Astrocyte (in vitro differentiated cells and primary cell): ENCODE measurements around the gene TNPO3. TPM values are rescaled to one million over a fixed set of nuclear protein-coding genes. Genes with fewer than 3 reads are reported as not detected.

Experiments
- DNase-seq: peaks from one replicate; pipeline ENCODE4 v3.0.0-alpha.2; 2010; ENCODE audit warnings: low read depth
- FAIRE-seq: peaks from 2 replicates; lab custom pipeline; 2011; peaks lifted over from hg19 to GRCh38; lab: Jason Lieb, UNC
- H2AFZ ChIP-seq: 2 replicates; pipeline ENCODE4 v1.6.0; 2012; ENCODE audit warnings: low read depth, low read length, inconsistent platforms
- H3K27ac ChIP-seq: 2 replicates; pipeline ENCODE4 v1.5.1; 2011; ENCODE audit warnings: low read depth, low read length, inconsistent platforms
- H3K27me3 ChIP-seq: 2 replicates; pipeline ENCODE4 v1.6.0; 2011; ENCODE audit warnings: low read length, inconsistent platforms; ENCODE audit not compliant: insufficient read depth
- H3K36me3 ChIP-seq: 2 replicates; pipeline ENCODE4 v1.5.1; 2011; ENCODE audit warnings: low read length, inconsistent platforms; ENCODE audit not compliant: insufficient read depth
- H3K4me1 ChIP-seq: 2 replicates; pipeline ENCODE4 v1.5.1; 2011; ENCODE audit warnings: low read length, inconsistent platforms; ENCODE audit not compliant: insufficient read depth
- H3K4me2 ChIP-seq: 2 replicates; pipeline ENCODE4 v1.6.0; 2012; ENCODE audit warnings: low read length, inconsistent platforms
- H3K4me3 ChIP-seq: 2 replicates; pipeline ENCODE4 v1.5.1; 2011; ENCODE audit warnings: low read depth, mild to moderate bottlenecking, low read length, inconsistent platforms; ENCODE audit not compliant: insufficient read depth
- H3K79me2 ChIP-seq: 2 replicates; pipeline ENCODE4 v1.6.0; 2012; ENCODE audit warnings: mild to moderate bottlenecking, low read length, inconsistent platforms; ENCODE audit not compliant: insufficient read depth
- H3K9ac ChIP-seq: 2 replicates; pipeline ENCODE4 v1.6.0; 2012; ENCODE audit warnings: mild to moderate bottlenecking, low read length, inconsistent platforms
- H3K9me3 ChIP-seq: 2 replicates; pipeline ENCODE4 v1.5.1; 2012; ENCODE audit warnings: low read depth, mild to moderate bottlenecking, low read length, inconsistent platforms; ENCODE audit not compliant: insufficient read depth
- H4K20me1 ChIP-seq: 2 replicates; pipeline ENCODE4 v1.6.0; 2012; ENCODE audit warnings: low read length, inconsistent platforms; ENCODE audit not compliant: insufficient read depth
- H3K27ac Mint-ChIP-seq: one replicate; pipeline ENCODE4 v1.8.0; 2021; ENCODE audit warnings: mild to moderate bottlenecking, mixed read lengths; ENCODE audit not compliant: unreplicated experiment
- H3K27me3 Mint-ChIP-seq: one replicate; pipeline ENCODE4 v1.8.0; 2021; ENCODE audit warnings: low read depth, mixed read lengths; ENCODE audit not compliant: unreplicated experiment
- H3K36me3 Mint-ChIP-seq: one replicate; pipeline ENCODE4 v1.8.0; 2021; ENCODE audit warnings: low read depth, mixed read lengths; ENCODE audit not compliant: unreplicated experiment
- H3K4me1 Mint-ChIP-seq: one replicate; pipeline ENCODE4 v1.8.0; 2021; ENCODE audit warnings: low read depth, mixed read lengths; ENCODE audit not compliant: unreplicated experiment
- H3K4me3 Mint-ChIP-seq: one replicate; pipeline ENCODE4 v1.8.0; 2021; ENCODE audit warnings: mild to moderate bottlenecking, moderate library complexity, mixed read lengths; ENCODE audit not compliant: unreplicated experiment
- H3K9me3 Mint-ChIP-seq: one replicate; pipeline ENCODE4 v1.8.0; 2021; ENCODE audit warnings: mild to moderate bottlenecking, mixed read lengths; ENCODE audit not compliant: unreplicated experiment
- EZH2 ChIP-seq: IDR thresholded peaks from 2 replicates; pipeline ENCODE4 v1.6.1; 2012; ENCODE audit warnings: mild to moderate bottlenecking, low read length, inconsistent platforms; ENCODE audit not compliant: insufficient read depth
- total RNA-seq: library from RNA; stranded (reverse); gene quantifications from 2 replicates; pipeline ENCODE4 v1.2.1, GENCODE V29; 2021
- TF ChIP-seq, protein P1 (sequence below): IDR thresholded peaks from 2 replicates; pipeline ENCODE4 v1.5.1; 2011; ENCODE audit warnings: low read depth, mild to moderate bottlenecking, inconsistent platforms, low read length, moderate library complexity; ENCODE audit not compliant: insufficient read depth

The TNPO3 gene
- total RNA-seq, 1 donor from 2014 or later: 49.2 TPM

- Mint-ChIP-seq H3K27ac (no peak overlapping the region), H3K4me1 (no peaks in the 10 kb centered on the region), H3K9me3 (no peaks in the 10 kb centered on the region), H3K4me3 (no peak overlapping the region), H3K36me3 (peaks cover 2% of the 10 kb centered on the region), H3K27me3 (peaks cover 67% of the 10 kb centered on the region)
- Histone ChIP-seq H3K9ac (no peak overlapping the region), H3K27ac (no peak overlapping the region), H3K36me3 (no peaks in the 10 kb centered on the region), H3K4me1 (no peaks in the 10 kb centered on the region), H3K27me3 (peaks cover 50% of the 10 kb centered on the region), H3K4me2 (no peak overlapping the region), H4K20me1 (no peaks in the 10 kb centered on the region), H3K79me2 (no peaks in the 10 kb centered on the region), H2AFZ (no peak overlapping the region), H3K9me3 (no peaks in the 10 kb centered on the region), H3K4me3 (no peak overlapping the region)
- FAIRE-seq: no peak
- DNase-seq: no peak
- TF ChIP-seq, protein P1, sequence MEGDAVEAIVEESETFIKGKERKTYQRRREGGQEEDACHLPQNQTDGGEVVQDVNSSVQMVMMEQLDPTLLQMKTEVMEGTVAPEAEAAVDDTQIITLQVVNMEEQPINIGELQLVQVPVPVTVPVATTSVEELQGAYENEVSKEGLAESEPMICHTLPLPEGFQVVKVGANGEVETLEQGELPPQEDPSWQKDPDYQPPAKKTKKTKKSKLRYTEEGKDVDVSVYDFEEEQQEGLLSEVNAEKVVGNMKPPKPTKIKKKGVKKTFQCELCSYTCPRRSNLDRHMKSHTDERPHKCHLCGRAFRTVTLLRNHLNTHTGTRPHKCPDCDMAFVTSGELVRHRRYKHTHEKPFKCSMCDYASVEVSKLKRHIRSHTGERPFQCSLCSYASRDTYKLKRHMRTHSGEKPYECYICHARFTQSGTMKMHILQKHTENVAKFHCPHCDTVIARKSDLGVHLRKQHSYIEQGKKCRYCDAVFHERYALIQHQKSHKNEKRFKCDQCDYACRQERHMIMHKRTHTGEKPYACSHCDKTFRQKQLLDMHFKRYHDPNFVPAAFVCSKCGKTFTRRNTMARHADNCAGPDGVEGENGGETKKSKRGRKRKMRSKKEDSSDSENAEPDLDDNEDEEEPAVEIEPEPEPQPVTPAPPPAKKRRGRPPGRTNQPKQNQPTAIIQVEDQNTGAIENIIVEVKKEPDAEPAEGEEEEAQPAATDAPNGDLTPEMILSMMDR: no peak
- no peak for TF ChIP-seq EZH2
Measured at GRCh38 chr7:128916643-128916915, 138.3 kb downstream of the TNPO3 start.

DNA sequence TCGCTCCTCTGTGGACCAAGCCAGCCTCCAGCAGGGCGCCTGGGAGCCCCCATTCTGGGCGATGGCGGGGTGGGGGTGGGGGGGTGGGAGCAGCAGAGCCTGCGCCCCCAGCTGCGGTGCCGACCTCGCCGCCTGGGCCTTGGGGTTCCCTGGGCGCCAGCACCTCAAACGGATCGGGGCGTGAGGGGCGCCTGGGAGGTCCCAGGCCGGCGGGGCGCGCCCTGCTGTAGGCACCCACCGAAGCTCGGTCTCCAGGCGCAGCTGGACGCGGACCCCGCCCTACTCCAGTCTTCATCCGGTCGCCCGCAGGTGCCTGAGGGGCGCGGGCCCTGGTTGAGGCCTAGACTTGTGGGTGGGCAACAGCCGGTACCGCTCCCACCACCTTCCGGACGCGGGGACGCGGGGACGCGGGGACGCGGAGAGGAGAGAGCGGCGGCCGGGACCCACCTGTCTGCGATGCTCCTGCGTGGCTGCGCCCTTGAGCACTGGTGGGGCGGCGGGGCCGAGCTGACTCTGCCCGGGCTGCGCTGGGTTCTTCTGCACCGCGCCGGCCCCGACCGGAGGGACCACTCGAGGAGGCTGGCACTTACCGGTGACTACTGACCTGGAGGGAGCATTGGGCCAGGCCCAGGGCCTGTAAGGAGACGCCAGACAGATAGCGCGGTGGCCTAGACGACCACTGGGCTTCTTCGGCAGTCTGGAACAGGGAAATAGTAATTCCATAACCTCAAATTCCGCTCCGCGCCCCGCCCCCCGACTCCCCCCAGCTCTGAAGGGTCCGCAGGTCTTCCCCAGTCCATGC is 138.9 kb downstream of the TNPO3 start:
- H2AFZ ChIP-seq: no peak overlapping the region
- H3K36me3 ChIP-seq: no peaks in the 10 kb centered on the region
- Mint-ChIP-seq H3K9me3 (no peaks in the 10 kb centered on the region), H3K4me1 (peaks cover 3% of the 10 kb centered on the region), H3K36me3 (peaks cover 2% of the 10 kb centered on the region), H3K27me3 (peaks cover 70% of the 10 kb centered on the region), H3K4me3 (no peak overlapping the region), H3K27ac (no peak overlapping the region)
- no peak overlapping the region for H3K4me2 ChIP-seq
- H4K20me1 ChIP-seq: no peaks in the 10 kb centered on the region
- H3K27ac ChIP-seq: no peak overlapping the region
- no peaks in the 10 kb centered on the region for H3K79me2 ChIP-seq
- no peaks in the 10 kb centered on the region for H3K9me3 ChIP-seq
- DNase-seq (no peak), FAIRE-seq (no peak)
- no peaks in the 10 kb centered on the region for H3K4me1 ChIP-seq
- peaks cover 47% of the 10 kb centered on the region for H3K27me3 ChIP-seq
- H3K9ac ChIP-seq: no peak overlapping the region
- no peak overlapping the region for H3K4me3 ChIP-seq
- TF ChIP-seq, protein P1: no peak
- TF ChIP-seq EZH2: peak; percentile 91

DNA sequence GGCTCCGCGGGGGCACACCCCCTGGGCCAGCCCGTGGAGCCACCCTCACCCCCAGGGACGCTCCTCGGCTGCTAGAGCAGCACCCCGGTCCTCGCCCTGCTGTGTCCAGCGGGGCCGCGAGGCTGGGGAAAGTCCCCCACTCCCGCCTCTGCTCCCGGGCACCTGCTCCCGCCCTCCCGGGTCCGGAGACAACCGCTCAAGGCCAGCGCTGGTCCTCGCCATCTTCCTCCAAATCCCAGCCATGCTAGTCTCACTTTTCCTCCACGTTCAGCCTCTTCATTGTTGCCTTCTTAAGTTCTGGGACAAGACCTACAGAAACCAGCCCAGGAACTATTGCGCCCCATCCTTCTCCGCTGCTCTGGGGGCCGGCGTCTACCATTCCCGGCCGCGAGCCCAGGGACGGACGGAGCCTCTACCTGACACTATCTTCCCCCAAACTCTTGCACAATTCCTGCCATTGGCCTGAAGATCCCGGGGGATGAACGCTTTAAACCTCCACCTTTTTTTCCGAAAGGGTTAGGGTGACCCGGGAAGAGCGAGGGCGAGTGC is 139.6 kb downstream of the TNPO3 start:
- Histone ChIP-seq H3K27me3 (peaks cover 47% of the 10 kb centered on the region), H3K4me1 (no peaks in the 10 kb centered on the region), H3K9ac (no peak overlapping the region), H3K27ac (no peak overlapping the region), H3K9me3 (no peaks in the 10 kb centered on the region), H3K79me2 (no peaks in the 10 kb centered on the region), H2AFZ (peak overlapping the region; percentile 10), H4K20me1 (no peaks in the 10 kb centered on the region), H3K4me2 (peak overlapping the region; percentile 48), H3K36me3 (no peaks in the 10 kb centered on the region), H3K4me3 (no peak overlapping the region)
- no peak for TF ChIP-seq EZH2
- Mint-ChIP-seq H3K4me1 (peaks cover 5% of the 10 kb centered on the region), H3K27ac (no peak overlapping the region), H3K4me3 (no peak overlapping the region), H3K27me3 (peaks cover 66% of the 10 kb centered on the region), H3K36me3 (peaks cover 2% of the 10 kb centered on the region), H3K9me3 (no peaks in the 10 kb centered on the region)
- FAIRE-seq (no peak), DNase-seq (no peak)
